GM18520 (cell line): ENCODE data around the gene DDX47.
A peak's percentile ranks its signal among the peaks of the same experiment; 100 is the strongest.
"Not testable (repeated sequence)": the region's sequence is repeated elsewhere in the genome, so short reads cannot be mapped to it uniquely, and the experiment has no call there.

ENCODE experiments used
- ATAC-seq: cut with Tn5 transposase; IDR thresholded peaks from one replicate; pipeline ENCODE4 v1.9.1; 2021; ENCODE audit not compliant: unreplicated experiment

DDX47 gene

DNA sequence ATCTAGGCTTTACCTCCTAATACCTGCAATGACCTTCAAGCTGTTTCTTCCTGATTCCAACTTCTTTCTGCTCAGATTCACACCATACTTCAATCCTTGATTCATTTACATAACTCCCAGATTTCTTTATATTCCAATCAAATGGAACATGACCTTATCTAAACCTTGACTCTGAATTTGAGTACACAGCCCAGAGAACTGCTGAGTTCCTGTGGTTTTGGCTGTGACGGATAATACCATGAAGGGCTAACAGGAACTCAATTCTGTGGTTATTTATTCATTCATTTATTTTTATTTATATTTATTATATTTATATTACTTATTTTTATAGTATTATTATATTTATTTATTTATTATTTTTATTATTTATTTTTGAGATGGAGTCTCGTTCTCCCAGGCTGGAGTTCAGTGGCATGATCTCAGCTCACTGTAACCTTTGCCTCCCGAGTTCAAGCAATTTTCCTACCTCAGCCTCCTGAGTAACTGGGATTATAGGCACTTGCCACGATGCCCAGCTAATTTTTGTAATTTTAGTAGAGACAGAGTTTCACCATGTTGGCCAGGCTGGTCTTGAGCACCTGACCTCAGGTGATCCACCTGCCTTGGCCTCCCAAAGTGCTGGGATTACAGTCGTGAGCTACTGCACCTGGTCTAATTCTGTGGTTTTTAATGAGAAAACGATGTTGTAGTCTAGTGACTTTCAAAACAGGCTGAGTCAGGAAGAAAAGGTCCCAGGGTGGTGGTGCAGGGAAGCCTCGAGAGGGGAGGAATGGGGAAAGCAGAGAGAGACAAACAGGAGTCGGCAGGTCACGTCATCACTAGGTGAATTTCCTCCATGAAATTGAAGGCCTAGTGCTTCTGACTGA, 16.0 kb upstream of the DDX47 start:
- no peak for ATAC-seq

DNA sequence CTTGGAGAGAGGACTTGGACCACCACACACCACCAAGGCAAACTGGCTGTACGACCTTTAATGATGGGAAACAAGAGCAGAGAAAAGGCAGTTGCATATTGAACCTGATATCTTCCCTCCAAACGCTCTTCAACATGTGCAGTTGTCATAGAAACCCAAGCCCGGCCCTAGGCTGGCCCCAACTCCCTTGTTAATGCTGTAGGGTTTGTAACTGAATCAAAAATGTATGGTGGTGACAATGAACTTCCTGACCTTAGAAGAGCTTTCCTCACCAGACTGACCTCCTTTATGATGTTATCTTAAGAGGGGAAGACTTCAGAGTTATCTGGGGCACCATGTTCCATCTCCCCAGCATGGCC, 15.4 kb upstream of the DDX47 start:
- ATAC-seq: no peak

DNA sequence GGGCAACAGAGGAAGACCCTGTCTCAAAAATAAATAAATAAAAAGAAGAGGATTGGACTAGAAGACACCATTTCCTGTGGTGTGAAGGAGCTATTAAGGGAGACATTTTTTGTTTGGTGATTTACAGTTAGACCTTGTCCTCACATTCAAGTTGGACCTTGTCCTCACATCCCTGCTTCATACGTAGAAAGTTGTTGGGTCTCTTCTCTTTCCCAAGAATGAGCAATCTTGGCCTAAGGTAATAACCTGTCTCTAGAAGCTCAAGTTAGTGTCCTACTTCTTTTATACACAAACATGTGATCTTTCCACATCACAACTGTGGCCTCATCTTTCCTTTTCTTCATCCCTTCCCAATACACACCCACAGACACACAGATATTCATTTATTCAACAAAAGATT, 14.7 kb upstream of the DDX47 start:
- ATAC-seq: no peak

DNA sequence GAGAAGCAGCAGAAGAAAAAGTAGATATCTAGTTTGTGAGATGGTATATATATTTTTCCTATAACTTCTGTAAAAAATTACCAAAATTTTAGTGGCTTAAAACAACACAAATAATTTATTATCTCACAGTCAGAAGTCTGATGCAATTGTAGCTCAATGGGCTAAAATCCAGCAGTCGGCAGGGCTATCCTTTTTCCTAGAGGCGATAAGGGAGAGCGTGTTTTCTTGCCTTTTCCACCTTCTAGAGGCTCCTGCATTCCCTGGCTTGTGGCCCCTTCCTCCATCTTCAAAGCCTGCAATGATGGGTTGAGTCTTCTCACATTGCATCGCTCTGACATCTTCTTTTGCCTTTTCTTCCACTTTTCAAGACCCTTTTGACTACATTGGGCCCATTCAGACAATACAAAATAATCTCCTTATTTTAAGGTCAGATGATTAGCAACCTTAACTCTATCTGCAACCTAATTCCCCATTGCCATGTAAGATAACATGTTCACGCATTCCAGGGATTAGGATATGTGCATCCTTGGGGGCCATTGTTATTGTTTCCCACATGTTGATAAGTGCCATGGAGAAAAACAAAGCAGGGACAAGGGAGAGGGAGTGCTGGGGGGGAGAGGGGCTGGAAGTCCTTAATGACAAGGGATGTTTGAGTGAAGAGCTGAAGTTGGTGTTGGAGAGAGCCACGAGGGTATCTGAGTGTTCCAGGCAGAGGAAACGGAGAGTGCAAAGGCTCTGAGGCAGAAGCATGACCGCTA, 13.8 kb upstream of the DDX47 start:
- ATAC-seq: no peak

DNA sequence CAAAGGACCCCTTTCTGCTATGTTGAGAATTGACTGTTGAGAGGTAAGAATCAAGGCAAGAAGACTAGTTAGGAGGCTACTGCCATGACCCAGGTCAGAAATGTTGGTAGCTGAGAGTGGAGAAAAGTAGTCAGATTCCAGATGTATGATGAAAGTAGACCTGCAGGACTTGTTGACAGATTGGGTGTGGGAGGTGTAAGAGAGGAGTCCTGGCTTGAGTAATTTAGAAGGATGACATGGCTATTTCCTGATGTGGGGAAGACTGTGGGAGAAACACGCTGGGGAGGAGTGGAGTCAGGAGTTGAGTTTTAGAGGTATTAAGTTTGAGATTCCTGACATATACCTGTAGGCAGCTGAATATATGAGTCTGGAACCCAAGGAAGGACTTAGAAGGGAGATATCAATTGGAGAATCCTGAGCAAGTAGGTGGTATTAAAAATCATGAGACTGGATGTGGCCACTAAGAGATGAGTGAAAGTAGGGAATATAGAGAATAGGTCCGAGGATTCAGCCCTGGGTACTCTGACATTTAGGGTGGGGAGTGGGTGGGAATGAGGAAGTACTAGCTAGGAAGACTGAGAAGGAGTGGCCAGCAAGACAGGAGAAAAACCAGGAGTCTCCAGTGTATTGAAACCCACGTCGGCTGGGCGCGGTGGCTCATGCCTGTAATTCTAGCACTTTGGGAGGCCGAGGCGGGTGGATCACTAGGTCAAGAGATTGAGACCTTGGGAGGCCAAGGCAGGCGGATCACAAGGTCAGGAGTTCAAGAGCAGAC, 12.6 kb upstream of the DDX47 start:
- ATAC-seq: no peak

DNA sequence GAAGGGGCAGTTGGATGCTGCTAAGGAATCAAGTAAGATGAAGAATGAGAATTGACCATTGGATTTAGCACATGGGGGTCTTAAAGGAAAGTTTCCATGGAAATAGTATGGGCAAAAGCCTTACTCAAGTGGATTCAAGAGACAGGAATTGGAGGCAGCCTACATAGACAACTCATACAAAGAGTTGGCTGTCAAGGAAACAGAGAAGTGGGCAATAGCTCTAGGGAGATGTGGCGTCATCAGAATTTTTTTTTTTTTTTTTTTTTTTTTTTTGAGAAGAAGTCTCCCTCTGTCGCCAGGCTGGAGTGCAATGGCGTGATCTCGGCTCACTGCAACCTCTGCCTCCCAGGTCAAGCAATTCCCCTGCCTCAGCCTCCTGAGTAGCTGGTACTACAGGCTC, 11.5 kb upstream of the DDX47 start:
- not testable (repeated sequence) for ATAC-seq

DNA sequence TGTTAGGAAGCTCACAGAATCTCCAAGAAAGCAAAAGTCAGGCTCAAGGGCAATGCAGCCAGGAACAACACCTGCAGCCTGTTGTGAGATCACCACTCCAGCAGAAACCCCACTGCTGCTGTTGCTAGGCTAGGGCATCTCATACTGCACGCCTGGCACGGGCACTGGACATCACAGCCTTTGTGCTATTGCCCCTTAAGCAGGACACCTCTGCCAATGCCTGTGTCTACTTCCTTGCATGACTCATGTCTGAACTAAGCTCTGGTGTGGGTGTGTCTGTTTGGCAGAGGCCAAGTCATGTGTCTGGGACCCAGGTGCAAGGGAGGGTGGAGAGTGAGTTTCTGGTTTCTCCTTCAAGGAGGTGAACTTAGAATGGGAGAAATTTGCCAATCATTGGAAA, 10.0 kb upstream of the DDX47 start:
- ATAC-seq: peak; percentile 89

DNA sequence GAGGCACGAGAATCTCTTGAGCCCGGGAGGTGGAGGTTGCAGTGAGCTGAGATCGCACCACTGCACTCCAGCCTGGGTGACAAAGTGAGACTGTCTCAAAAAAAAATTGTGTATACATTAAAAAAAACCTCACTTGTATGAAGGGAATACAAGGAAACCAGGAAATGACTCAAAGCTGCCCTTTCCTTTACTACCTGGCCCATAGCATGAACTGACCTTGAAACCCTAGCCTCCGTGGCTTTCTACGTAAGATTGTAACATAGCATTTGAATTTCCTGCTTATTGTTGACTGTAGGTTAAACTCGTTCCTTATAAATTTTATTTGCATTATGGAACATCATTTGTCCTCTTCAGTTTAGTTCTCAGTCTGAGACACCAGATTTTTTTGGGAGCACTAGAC, 9.1 kb upstream of the DDX47 start:
- ATAC-seq: no peak

DNA sequence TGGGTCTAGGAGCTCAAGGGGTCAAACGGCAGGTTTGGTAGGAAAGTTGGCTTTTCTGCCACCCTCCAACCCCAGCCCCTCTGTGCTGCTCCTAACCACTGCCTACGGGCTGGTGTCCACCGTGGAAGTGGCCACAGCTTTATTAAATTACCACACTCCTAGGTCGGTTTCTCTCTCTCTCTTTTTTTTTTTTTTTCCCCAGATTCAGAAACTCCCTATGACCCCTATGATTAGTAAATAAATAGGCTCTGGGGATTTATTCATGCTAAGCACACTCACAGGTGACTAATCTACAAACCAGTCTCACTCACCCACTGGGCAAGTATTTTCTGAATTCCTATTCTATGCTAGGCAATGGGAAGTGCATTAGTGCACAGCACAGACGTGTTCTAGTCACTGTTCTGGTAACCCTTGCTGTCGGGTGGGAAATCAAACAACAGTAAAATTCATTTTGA, 8.7 kb upstream of the DDX47 start:
- ATAC-seq: no peak

DNA sequence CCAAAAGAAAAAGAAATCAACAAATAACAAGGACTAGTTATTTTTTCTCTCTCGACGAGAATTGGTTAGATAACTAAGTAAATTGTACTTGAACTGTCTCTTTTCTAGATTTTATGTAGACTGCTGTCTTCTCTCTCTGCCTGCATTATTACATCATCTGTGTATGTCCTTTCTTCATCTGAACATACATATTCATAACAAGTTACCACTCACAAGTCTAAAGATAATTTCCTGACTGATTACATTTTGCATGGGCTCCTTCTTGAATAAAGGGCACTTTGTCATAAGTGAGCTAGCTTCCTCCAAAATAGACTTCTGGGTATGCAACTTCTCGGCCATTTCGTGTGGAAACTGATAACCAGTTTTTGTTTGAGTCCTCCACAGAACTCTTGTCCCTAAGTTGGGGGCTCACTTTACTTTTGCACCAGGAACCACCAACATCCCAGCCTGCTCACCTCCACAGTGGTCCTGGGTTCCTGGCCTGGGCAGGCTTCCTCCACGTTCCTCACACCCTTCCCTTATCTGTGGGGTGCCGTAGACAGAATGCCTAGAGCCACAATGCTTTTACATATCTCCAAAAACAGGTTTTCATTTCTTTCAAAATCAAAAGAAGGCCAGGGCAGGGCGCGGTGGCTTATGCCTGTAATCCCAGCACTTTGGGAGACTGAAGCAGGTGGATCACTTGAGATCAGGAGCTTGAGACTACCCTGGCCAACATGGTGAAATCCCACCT, 6.2 kb upstream of the DDX47 start:
- no peak for ATAC-seq

DNA sequence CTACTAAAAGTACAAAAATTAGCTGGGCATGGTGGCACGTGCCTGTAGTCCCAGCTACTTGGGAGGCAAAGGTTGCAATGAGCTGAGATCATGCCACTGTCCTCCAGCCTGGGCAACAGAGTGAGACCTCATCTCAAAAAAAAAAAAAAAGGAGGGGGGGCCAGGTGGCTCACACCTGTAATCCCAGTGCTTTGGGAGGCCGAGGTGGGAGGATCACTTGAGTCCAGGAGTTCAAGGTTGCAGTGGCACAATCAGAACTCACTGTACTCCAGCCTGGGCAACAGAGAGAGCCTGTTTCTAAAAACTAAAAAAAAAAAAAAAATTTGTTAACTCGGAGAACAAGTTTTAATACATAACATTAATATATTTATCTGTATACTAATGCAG, 5.6 kb upstream of the DDX47 start:
- not testable (repeated sequence) for ATAC-seq

DNA sequence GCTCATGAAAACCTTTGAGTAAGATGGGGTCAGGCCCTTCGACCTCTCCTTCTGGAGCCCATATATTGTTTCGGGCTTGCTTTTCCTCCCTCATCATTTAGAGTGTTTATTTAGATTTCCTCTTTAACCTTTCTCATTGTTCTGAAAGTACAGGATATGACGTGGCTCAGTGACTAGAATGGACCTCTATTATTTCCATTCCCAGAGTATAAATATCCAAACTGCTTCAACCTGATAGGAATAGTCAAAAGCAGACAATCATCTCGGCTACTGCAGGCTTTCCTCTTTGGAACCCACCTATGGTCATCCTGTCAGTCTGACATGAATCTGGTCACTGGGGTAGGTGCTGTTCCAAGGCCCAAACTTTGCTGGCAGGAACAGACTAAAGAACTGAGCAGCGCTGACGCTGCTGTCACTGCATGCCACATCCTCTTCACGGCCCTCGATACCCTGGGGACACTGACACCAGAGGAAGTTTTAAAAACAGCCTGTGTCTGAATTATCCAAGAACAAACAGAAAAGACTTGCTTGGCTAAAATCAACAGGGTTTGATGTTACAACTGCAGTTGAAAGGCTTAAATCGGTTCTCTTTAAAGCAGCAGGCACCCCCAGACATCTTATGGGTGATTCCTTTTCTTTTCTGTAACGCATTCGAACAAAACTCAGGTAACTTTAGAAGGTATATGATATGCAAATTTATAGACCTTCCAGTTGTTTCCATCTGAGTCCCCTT, 5.0 kb upstream of the DDX47 start:
- ATAC-seq: peak; percentile 51

DNA sequence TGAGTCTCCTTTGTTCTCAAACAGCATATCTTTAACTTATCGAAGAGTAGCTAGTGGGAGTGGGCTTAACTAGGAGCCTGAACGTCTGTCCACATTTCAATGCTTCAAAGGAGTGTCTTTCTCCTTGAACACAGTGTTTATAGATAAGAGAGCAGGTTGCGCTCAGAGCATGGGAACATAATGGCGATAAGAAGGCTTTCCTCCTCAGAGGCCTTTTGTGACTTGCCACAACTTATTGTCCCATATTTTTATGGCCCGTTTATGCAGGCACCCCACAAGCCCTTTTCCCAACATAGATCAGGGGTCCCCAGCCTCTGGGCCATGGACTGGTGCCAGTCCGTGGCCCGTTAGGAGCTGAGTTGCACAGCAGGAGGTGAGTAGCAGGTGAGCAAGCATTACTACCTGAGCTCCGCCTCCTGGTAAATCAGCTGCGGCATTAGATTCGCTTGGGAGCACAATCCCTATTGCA, 2.6 kb upstream of the DDX47 start:
- no peak for ATAC-seq

DNA sequence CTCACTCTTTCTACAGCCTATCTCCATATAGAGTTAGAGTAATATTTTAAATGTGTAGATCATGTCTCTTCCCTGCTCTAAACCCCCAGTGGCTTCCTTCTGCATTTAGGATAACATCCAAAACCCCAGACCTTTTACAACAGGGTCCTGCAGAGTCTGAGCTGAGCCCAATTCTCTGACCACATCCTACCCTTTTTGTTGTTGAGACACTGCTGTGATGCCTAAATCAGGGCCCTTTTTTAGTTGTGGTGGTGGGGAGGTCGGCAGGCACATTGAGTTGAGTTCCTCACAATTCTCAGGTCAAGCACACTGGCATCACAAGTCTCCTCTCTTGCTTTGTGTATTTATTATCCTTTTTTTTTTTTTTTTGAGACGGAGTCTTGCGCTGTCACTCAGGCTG, 1.8 kb upstream of the DDX47 start:
- ATAC-seq: no peak

DNA sequence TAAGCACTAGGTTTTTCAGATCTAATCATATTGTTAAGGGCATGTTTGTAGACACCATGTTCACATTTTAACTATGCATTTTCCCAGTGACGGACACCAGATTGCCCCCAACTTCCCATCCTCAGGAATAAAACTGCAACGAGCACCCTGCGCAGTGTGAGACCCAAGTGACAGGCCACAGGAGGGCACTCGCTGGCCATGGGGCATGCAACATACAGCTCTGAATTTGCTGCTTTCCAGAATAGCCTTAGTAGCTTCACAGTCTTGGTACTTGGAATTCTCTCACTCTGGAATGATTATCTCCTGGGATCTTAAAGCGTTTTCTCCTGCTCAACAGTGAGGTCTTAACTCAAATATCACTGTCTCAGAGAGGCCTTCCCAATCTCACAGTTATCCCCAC, 972 bp upstream of the DDX47 start:
- ATAC-seq: no peak

DNA sequence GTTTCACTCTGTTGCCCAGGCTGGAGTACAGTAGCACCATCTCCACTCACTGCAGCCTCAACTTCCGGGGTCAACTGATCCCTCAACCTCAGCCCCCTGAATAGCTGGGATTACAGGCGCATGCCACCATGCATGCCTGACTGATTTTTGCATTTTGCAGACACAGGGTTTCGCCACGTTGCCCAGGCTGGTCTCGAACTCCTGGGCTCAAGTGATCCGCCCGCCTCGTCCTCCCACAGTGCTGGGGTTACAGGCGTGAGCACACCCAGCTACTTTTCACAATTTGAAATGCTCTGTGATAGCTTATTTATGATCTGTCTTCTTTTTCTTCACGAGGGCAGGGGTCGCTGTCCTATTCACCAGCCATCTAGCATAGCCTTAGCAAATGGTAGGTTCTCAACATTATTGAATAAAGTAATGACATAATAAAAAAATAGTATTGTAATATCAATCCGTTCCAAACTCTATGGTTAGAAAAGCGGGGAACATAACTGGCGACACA, 477 bp upstream of the DDX47 start:
- ATAC-seq: no peak

DNA sequence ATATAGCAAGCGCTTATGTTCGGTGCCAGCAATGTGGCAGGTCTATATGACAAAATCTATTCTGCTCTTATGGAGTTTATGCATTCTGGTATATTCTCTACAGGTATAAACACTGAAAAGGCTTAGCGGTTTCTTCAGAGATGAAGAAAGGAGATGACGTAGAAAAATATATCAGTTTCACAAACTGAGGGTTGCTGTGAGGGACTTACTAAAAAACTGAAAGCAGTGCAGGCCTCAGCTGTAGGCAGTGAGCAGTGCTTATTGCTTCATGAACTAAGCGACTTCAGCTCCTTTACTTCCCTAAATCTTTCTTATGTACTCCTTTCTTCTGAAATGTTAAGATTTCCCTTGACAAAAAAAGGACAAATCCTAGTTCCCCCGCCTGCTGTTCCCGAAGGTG, 4.5 kb downstream of the DDX47 start:
- no peak for ATAC-seq

DNA sequence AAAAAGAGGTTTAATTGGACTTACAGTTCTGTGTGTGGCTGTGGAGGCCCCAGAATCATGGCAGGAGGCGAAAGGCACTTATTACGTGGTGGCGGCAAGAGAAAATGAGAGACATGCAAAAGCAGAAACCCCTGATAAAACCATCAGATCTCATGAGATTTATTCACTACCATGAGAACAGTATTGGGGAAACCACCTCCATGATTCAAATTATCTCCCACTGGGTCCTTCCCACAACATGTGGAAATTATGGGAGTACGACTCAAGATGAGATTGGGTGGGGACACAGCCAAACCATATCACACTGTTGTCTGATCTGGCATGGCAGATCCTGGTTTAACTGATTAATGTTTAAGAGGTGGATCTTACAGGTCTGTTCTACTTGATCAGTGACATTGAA, 5.6 kb downstream of the DDX47 start:
- ATAC-seq: no peak

DNA sequence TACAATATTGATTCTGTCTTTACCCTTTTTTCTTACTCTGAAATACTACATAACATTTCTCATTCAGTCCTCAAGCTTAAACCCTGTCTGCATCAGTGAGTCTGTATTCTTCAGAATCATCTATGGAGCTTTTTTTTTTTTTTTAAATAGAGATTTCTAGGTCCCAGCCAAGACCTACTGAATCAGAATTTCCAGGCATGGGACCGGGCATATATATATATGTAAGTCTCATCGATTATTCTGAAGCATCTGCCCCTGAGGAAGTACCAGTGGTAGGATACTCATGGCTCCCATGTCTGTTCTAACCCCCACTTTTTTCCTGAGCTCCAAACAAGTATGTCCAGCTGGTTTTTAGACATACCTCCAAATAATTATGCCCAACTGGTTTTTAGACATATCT, 6.1 kb downstream of the DDX47 start:
- no peak for ATAC-seq

DNA sequence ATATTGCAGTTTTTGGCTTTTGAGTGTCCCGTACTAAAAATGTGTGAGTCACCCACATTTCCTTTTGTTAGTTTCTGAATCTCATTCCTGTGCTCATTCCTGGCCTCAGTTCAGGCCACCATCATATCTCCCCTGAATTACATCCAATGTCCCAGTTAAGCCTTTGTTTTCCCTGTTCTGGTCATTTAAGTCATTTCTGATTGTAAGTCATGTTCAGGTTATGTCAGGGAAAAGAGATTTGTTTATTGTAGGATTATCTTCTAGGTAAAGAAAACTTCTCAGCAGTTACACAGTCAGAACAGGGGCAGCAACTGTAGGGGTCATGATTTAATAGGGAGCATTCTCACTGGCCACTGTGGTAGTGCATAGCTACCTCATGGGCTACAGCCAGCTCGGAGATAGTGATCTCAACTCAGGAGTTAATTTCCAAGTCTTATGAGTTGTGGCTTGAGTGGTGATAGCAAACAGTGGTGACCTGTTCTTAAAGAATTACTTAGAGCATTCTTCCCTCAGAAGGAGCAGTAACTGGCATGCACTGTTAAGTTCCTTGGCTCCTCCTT, 6.7 kb downstream of the DDX47 start:
- ATAC-seq: no peak
